AG04450 (cell line): ENCODE measurements around the gene CXCR4. TPM values are rescaled to one million over a fixed set of nuclear protein-coding genes. Genes with fewer than 3 reads are reported as not detected.

Experiments
- CTCF ChIA-PET: fragments of 300-600, 350-600 bp; formaldehyde crosslinking; extraction: SDS; loops from one replicate; lab custom pipeline; 2022; ENCODE audit warnings: antibody characterized with exemption, inconsistent platforms; lab: Charles Lee
- POLR2A ChIA-PET: fragments of 350-600 bp; formaldehyde crosslinking; extraction: SDS; loops from one replicate; lab custom pipeline; 2021; ENCODE audit warnings: antibody characterized with exemption, inconsistent platforms; lab: Yijun Ruan, JAX
- DNase-seq: peaks from one replicate; pipeline ENCODE4 v3.0.0-alpha.2; 2011; ENCODE audit warnings: low read depth, low spot score
- H3K27ac ChIP-seq: one replicate; pipeline ENCODE4 v1.5.1; 2012; ENCODE audit warnings: low read depth, low read length, control low read depth
- H3K27me3 ChIP-seq: one replicate; pipeline ENCODE4 v1.6.0; 2012; ENCODE audit warnings: low read length; ENCODE audit not compliant: control insufficient read depth, insufficient read depth
- H3K4me3 ChIP-seq: 2 replicates; pipeline ENCODE4 v1.5.1; 2011; ENCODE audit warnings: mild to moderate bottlenecking, low read depth, low read length, control low read depth
- H3K9me3 ChIP-seq: 2 replicates; pipeline ENCODE4 v1.5.1; 2012; ENCODE audit warnings: low read length; ENCODE audit not compliant: control insufficient read depth, insufficient read depth
- CTCF ChIP-seq: IDR thresholded peaks from 2 replicates; pipeline ENCODE4 v1.5.1; 2011; ENCODE audit warnings: low read depth, low read length, control low read depth, inconsistent platforms
- polyA plus RNA-seq: library from polyadenylated mRNA; depleted of rRNA; stranded (reverse); fragments of >200 nt; gene quantifications from 2 replicates; pipeline ENCODE4 v1.2.3, GENCODE V29; 2011

CXCR4 gene
- polyA plus RNA-seq, 1 experiment: not detected

GRCh38 chr2:136116151-136116812 is 1.7 kb downstream of the CXCR4 start:
- Histone ChIP-seq H3K27me3 (peaks cover 43% of the 10 kb centered on the region), H3K4me3 (no peak overlapping the region), H3K9me3 (no peaks in the 10 kb centered on the region; the same call in 1 of the 2 replicates), H3K27ac (no peak overlapping the region)
- no peak for TF ChIP-seq CTCF
- POLR2A ChIA-PET: no interaction called here
- CTCF ChIA-PET: no interaction called here
- DNase-seq: no peak

GRCh38 chr2:136115183-136115761 is 2.7 kb downstream of the CXCR4 start:
- H3K4me3 ChIP-seq: no peak overlapping the region
- CTCF ChIA-PET: no interaction called here
- no peak overlapping the region for H3K27ac ChIP-seq
- no peak for DNase-seq
- H3K27me3 ChIP-seq: peaks cover 42% of the 10 kb centered on the region
- POLR2A ChIA-PET: no interaction called here
- H3K9me3 ChIP-seq: no peaks in the 10 kb centered on the region; the same call in 1 of the 2 replicates
- TF ChIP-seq CTCF: no peak

- ChIA-PET CTCF (no interaction called here), POLR2A (no interaction called here)
- H3K27me3 ChIP-seq: peaks cover 38% of the 10 kb centered on the region
- no peaks in the 10 kb centered on the region; the same call in 1 of the 2 replicates for H3K9me3 ChIP-seq
- H3K4me3 ChIP-seq: no peak overlapping the region
- no peak for TF ChIP-seq CTCF
- H3K27ac ChIP-seq: no peak overlapping the region
- DNase-seq: no peak
These were observed 3.6 kb downstream of the CXCR4 start for GRCh38 chr2:136114382-136114781.

- H3K9me3 ChIP-seq: no peaks in the 10 kb centered on the region; the same call in 1 of the 2 replicates
- no peak for DNase-seq
- no peak for TF ChIP-seq CTCF
- no peak overlapping the region for H3K4me3 ChIP-seq
- ChIA-PET POLR2A (no interaction called here), CTCF (no interaction called here)
- H3K27ac ChIP-seq: no peak overlapping the region
- peaks cover 33% of the 10 kb centered on the region for H3K27me3 ChIP-seq
These were observed 4.6 kb downstream of the CXCR4 start for GRCh38 chr2:136113209-136113971.
